PC-9 (cell line): ENCODE measurements around the gene KCNK5. TPM values are rescaled to one million over a fixed set of nuclear protein-coding genes. Genes with fewer than 3 reads are reported as not detected.
A peak's percentile ranks its signal among the peaks of the same experiment; 100 is the strongest.

Experiments
- BruUV-seq: library from RNA; stranded (reverse); fragments of 400-500 nt; replicated peaks from 2 replicates; lab custom pipeline; 2021; lab: Mats Ljungman, UMichigan
- CTCF ChIA-PET: fragments of 300-600 bp; sonication (Branson Sonifier 250); formaldehyde crosslinking; loops from one replicate; lab custom pipeline; 2022; ENCODE audit warnings: antibody characterized with exemption; lab: Charles Lee
- POLR2A ChIA-PET: fragments of 300-600 bp; sonication (Branson Sonifier 250); formaldehyde crosslinking; loops from one replicate; lab custom pipeline; 2022; ENCODE audit warnings: antibody characterized with exemption; ENCODE audit not compliant: unreplicated experiment; lab: Charles Lee
- DNase-seq, 2 experiments: peaks; one replicate each; pipeline versions ENCODE4 v3.0.0 to v3.0.0-alpha.2; 2015 to 2022; ENCODE audit warnings: mixed read lengths in 1 of 2
- H2AFZ ChIP-seq: fragments of 200-600 bp; sonication (generic); 2 replicates; pipeline ENCODE4 v1.8.1; 2017; ENCODE audit warnings: antibody characterized with exemption
- H3F3A ChIP-seq: fragments of 200-600 bp; sonication (generic); 2 replicates; pipeline ENCODE4 v1.8.1; 2017; ENCODE audit warnings: antibody characterized with exemption, mild to moderate bottlenecking, low read depth; ENCODE audit not compliant: insufficient read depth
- H3K27ac ChIP-seq: fragments of 200-600 bp; sonication (generic); 2 replicates; pipeline ENCODE4 v1.6.1; 2016; ENCODE audit warnings: mixed run types
- H3K27me3 ChIP-seq: fragments of 200-600 bp; sonication (generic); 2 replicates; pipeline ENCODE4 v1.6.1; 2016; ENCODE audit warnings: low read depth, mixed run types; ENCODE audit not compliant: insufficient read depth
- H3K36me3 ChIP-seq: fragments of 200-600 bp; sonication (generic); 2 replicates; pipeline ENCODE4 v1.6.1; 2016; ENCODE audit warnings: low read depth, mixed run types
- H3K4me1 ChIP-seq: fragments of 200-600 bp; sonication (generic); replicated peaks from 2 replicates; pipeline ENCODE4 v1.6.1; 2016; ENCODE audit warnings: mixed run types; ENCODE audit not compliant: insufficient read depth
- H3K4me2 ChIP-seq: fragments of 200-600 bp; sonication (generic); 2 replicates; pipeline ENCODE4 v1.6.1; 2017; ENCODE audit warnings: mixed run types
- H3K4me3 ChIP-seq: fragments of 200-600 bp; sonication (generic); 2 replicates; pipeline ENCODE4 v1.6.1; 2016; ENCODE audit warnings: mixed run types
- H3K79me2 ChIP-seq: fragments of 200-600 bp; sonication (generic); 2 replicates; pipeline ENCODE4 v1.6.1; 2017; ENCODE audit warnings: low read depth, mixed run types
- H3K9me2 ChIP-seq: fragments of 200-600 bp; sonication (generic); 2 replicates; pipeline ENCODE4 v1.8.1; 2017; ENCODE audit warnings: mild to moderate bottlenecking; ENCODE audit not compliant: insufficient read depth
- H3K9me3 ChIP-seq: fragments of 200-600 bp; sonication (generic); 2 replicates; pipeline ENCODE4 v1.8.1; 2016; ENCODE audit warnings: low read depth; ENCODE audit not compliant: insufficient read depth
- H4K20me1 ChIP-seq: fragments of 200-600 bp; sonication (generic); 2 replicates; pipeline ENCODE4 v1.8.1; 2017; ENCODE audit not compliant: insufficient read depth
- CTCF ChIP-seq: fragments of 200-600 bp; sonication (generic); conservative IDR thresholded peaks from 2 replicates; pipeline ENCODE4 v1.6.1; 2017; ENCODE audit warnings: mixed run types, antibody characterized with exemption, mild to moderate bottlenecking, moderate library complexity
- EZH2 ChIP-seq: fragments of 200-600 bp; sonication (generic); IDR thresholded peaks from 2 replicates; pipeline ENCODE4 v1.8.0; 2017; ENCODE audit warnings: antibody characterized with exemption, low read depth
- intact Hi-C: fragments of 100-400 bp; cut with micrococcal nuclease; formaldehyde crosslinking; loops from one replicate; pipeline ENCODE4 v1.10.0; 2022; ENCODE audit not compliant: unreplicated experiment
- total RNA-seq: library from RNA; stranded (reverse); gene quantifications from 2 replicates; pipeline ENCODE4 v1.2.3, GENCODE V29; 2021

Gene KCNK5
- total RNA-seq, 1 experiment from 2014 or later = 11.9 TPM

- Histone ChIP-seq H3K27me3 (no peaks in the 10 kb centered on the region), H3K79me2 (peaks cover 89% of the 10 kb centered on the region), H3K27ac (peak overlapping the region; percentile 95), H2AFZ (no peak overlapping the region), H3K9me2 (no peaks in the 10 kb centered on the region), H3K4me3 (no peak overlapping the region), H3K36me3 (no peaks in the 10 kb centered on the region), H4K20me1 (no peaks in the 10 kb centered on the region), H3K4me2 (peak overlapping the region; percentile 75), H3F3A (peaks cover 50% of the 10 kb centered on the region), H3K4me1 (peaks cover 96% of the 10 kb centered on the region), H3K9me3 (no peaks in the 10 kb centered on the region)
- TF ChIP-seq CTCF (no peak), EZH2 (no peak)
- no TSS peak for BruUV-seq
- intact Hi-C loops = loop anchor here (1.0 to 5.0 kb wide), 3 partner anchors 11 to 1868 kb away; partner anchors contain the start of genes NFYA and OARD1
- ChIA-PET CTCF (interaction anchor here (0.5 kb wide), 2 partner anchors 36 to 42 kb away, joined by 3 to 4 read pairs; no protein-coding TSS in a partner anchor), POLR2A (interaction anchor here (0.6 kb wide), 2 partner anchors 11 to 23 kb away, joined by 3 to 4 read pairs; no protein-coding TSS in a partner anchor)
- DNase-seq = no peak
Measured at GRCh38 chr6:39204646-39205244, 24.5 kb downstream of the KCNK5 start.

GRCh38 chr6:39204160-39204495 is 25.1 kb downstream of the KCNK5 start:
- no peaks in the 10 kb centered on the region for H3K27me3 ChIP-seq
- ChIA-PET CTCF (interaction anchor here (0.5 to 1.5 kb wide), 4 partner anchors 25 to 1355 kb away, joined by 3 to 20 read pairs (median 4); partner anchors contain the start of gene KCNK5), POLR2A (interaction anchor here (0.5 to 0.9 kb wide), 3 partner anchors 11 to 1943 kb away, joined by 3 to 4 read pairs (median 3); no protein-coding TSS in a partner anchor)
- TF ChIP-seq EZH2 (no peak), CTCF (no peak)
- H3K36me3 ChIP-seq = no peaks in the 10 kb centered on the region
- no peaks in the 10 kb centered on the region for H3K9me3 ChIP-seq
- TSS peak; percentile 88 for BruUV-seq
- H3K9me2 ChIP-seq = no peaks in the 10 kb centered on the region
- H3K79me2 ChIP-seq = peaks cover 89% of the 10 kb centered on the region
- DNase-seq = no peak
- H3K4me1 ChIP-seq = peaks cover 96% of the 10 kb centered on the region
- intact Hi-C loops = loop anchor here (1.0 to 5.0 kb wide), 3 partner anchors 11 to 1868 kb away; partner anchors contain the start of genes NFYA and OARD1
- peak overlapping the region; percentile 95 for H3K27ac ChIP-seq
- H3K4me3 ChIP-seq = peak overlapping the region; percentile 10; the same call in 1 of the 2 replicates
- H4K20me1 ChIP-seq = no peaks in the 10 kb centered on the region
- H3K4me2 ChIP-seq = peak overlapping the region; percentile 75
- H3F3A ChIP-seq = peaks cover 46% of the 10 kb centered on the region
- no peak overlapping the region for H2AFZ ChIP-seq

- TF ChIP-seq CTCF = no peak
- TF ChIP-seq EZH2 = no peak
- intact Hi-C loops = loop anchor here (1.0 to 5.0 kb wide), 5 partner anchors 12 to 1869 kb away; partner anchors contain the start of genes NFYA and OARD1
- no peaks in the 10 kb centered on the region for H3K9me2 ChIP-seq
- no peaks in the 10 kb centered on the region for H4K20me1 ChIP-seq
- peaks cover 96% of the 10 kb centered on the region for H3K4me1 ChIP-seq
- H3K4me2 ChIP-seq = peak overlapping the region; percentile 75
- H2AFZ ChIP-seq = no peak overlapping the region
- H3F3A ChIP-seq = peaks cover 46% of the 10 kb centered on the region
- ChIA-PET CTCF (interaction anchor here (0.7 to 1.5 kb wide), 5 partner anchors 16 to 1354 kb away, joined by 3 to 20 read pairs (median 4); partner anchors contain the start of gene KCNK5), POLR2A (interaction anchor here (0.5 to 1.0 kb wide), 4 partner anchors 12 to 1942 kb away, joined by 3 to 5 read pairs (median 4); no protein-coding TSS in a partner anchor)
- DNase-seq = peak; percentile 97 to 98
- peak overlapping the region; percentile 16; the same call in 1 of the 2 replicates for H3K4me3 ChIP-seq
- H3K79me2 ChIP-seq = peaks cover 89% of the 10 kb centered on the region
- H3K9me3 ChIP-seq = no peaks in the 10 kb centered on the region
- H3K36me3 ChIP-seq = no peaks in the 10 kb centered on the region
- H3K27ac ChIP-seq = peak overlapping the region; percentile 95
- H3K27me3 ChIP-seq = no peaks in the 10 kb centered on the region
- no TSS peak for BruUV-seq
Measured at GRCh38 chr6:39203436-39204159, 25.7 kb downstream of the KCNK5 start.
